ENCODE results near the gene RFPL3. TPM values are rescaled to one million over a fixed set of nuclear protein-coding genes. Genes with fewer than 3 reads are reported as not detected.

The RFPL3 gene
- total RNA-seq, 1 experiment from 2014 or later: not detected

- ChIA-PET CTCF (no interaction called here), POLR2A (ENCODE audit: unreplicated experiment) (no interaction called here)
- no peaks in the 10 kb centered on the region for H3K79me2 ChIP-seq (ENCODE audit: low read length)
- H3K27me3 ChIP-seq (ENCODE audit: low read length): peaks cover 61% of the 10 kb centered on the region
- H3K4me2 ChIP-seq (ENCODE audit: low read length): no peak overlapping the region
- no peaks in the 10 kb centered on the region for H3K36me3 ChIP-seq (ENCODE audit: low read depth, low read length)
- H2AFZ ChIP-seq (ENCODE audit: low read length): no peak overlapping the region
- H3K4me3 ChIP-seq (ENCODE audit: low read length): no peak overlapping the region
- TF ChIP-seq EZH2phosphoT487 (IDR thresholded peaks at IDR 0.05; ENCODE audit: borderline replicate concordance, low read length) (no peak), CTCF (conservative IDR thresholded peaks at IDR 0.05; ENCODE audit: low read depth, low read length) (no peak), EZH2 (IDR thresholded peaks at IDR 0.05; ENCODE audit: low read length, unreplicated experiment) (no peak)
- intact Hi-C loops (cut with micrococcal nuclease): no loop called here
- no peaks in the 10 kb centered on the region for H3K9me3 ChIP-seq (ENCODE audit: low read length)
- no peak overlapping the region for H3K9ac ChIP-seq (ENCODE audit: low read length)
- H3K4me1 ChIP-seq (ENCODE audit: insufficient read depth, low read length): no peaks in the 10 kb centered on the region
- no TSS peak for BruUV-seq (replicated peaks)
- no peak for ATAC-seq
- no peaks in the 10 kb centered on the region for H3K9me2 ChIP-seq (replicated peaks; ENCODE audit: low read length)
- H4K20me1 ChIP-seq (ENCODE audit: low read length): no peaks in the 10 kb centered on the region
- no peak overlapping the region for H3K27ac ChIP-seq (ENCODE audit: low read length)
- no peaks in the 10 kb centered on the region for H3F3A ChIP-seq (ENCODE audit: low read length, unreplicated experiment)
- no peak for DNase-seq
These were observed 16.4 kb upstream of the RFPL3 start for GRCh38 chr22:32341122-32341740.

- Histone ChIP-seq H4K20me1 (ENCODE audit: low read length) (no peaks in the 10 kb centered on the region), H3K36me3 (ENCODE audit: low read depth, low read length) (no peaks in the 10 kb centered on the region), H2AFZ (ENCODE audit: low read length) (no peak overlapping the region), H3K9me2 (replicated peaks; ENCODE audit: low read length) (no peaks in the 10 kb centered on the region), H3K9ac (ENCODE audit: low read length) (no peak overlapping the region), H3F3A (ENCODE audit: low read length, unreplicated experiment) (no peaks in the 10 kb centered on the region), H3K27me3 (ENCODE audit: low read length) (peaks cover 61% of the 10 kb centered on the region), H3K4me3 (ENCODE audit: low read length) (no peak overlapping the region), H3K4me2 (ENCODE audit: low read length) (no peak overlapping the region), H3K9me3 (ENCODE audit: low read length) (no peaks in the 10 kb centered on the region), H3K4me1 (ENCODE audit: insufficient read depth, low read length) (no peaks in the 10 kb centered on the region), H3K79me2 (ENCODE audit: low read length) (no peaks in the 10 kb centered on the region), H3K27ac (ENCODE audit: low read length) (no peak overlapping the region)
- intact Hi-C loops (cut with micrococcal nuclease): no loop called here
- ChIA-PET POLR2A (ENCODE audit: unreplicated experiment) (no interaction called here), CTCF (no interaction called here)
- TF ChIP-seq EZH2phosphoT487 (IDR thresholded peaks at IDR 0.05; ENCODE audit: borderline replicate concordance, low read length) (no peak), CTCF (conservative IDR thresholded peaks at IDR 0.05; ENCODE audit: low read depth, low read length) (no peak), EZH2 (IDR thresholded peaks at IDR 0.05; ENCODE audit: low read length, unreplicated experiment) (no peak)
- no peak for ATAC-seq
- no TSS peak for BruUV-seq (replicated peaks)
- DNase-seq: no peak
These were observed 14.7 kb upstream of the RFPL3 start for GRCh38 chr22:32342977-32343376.

DNA sequence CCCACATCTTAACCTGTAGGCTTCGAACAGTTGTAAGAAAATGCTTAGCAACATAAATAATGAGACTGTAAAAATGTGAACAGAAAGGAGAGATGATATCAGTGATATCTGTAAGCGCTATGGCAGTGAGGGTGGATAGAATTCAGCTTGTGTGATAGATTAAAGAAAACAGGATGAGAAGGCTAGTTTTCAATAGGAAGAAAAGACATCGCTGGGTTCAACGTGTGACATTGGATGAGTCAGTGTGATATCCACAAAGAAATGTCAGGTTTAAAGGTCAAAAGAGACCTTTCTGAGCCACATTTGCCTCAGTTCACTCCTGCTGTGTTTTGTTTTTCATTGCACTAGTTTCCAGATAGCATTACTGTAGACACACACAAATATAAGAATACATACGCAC, 13.7 kb upstream of the RFPL3 start:
- DNase-seq: no peak
- Histone ChIP-seq H3F3A (ENCODE audit: low read length, unreplicated experiment) (no peaks in the 10 kb centered on the region), H4K20me1 (ENCODE audit: low read length) (no peaks in the 10 kb centered on the region), H3K36me3 (ENCODE audit: low read depth, low read length) (no peaks in the 10 kb centered on the region), H3K4me3 (ENCODE audit: low read length) (no peak overlapping the region), H3K9me3 (ENCODE audit: low read length) (no peaks in the 10 kb centered on the region), H3K4me1 (ENCODE audit: insufficient read depth, low read length) (no peaks in the 10 kb centered on the region), H3K27ac (ENCODE audit: low read length) (no peak overlapping the region), H3K79me2 (ENCODE audit: low read length) (no peaks in the 10 kb centered on the region), H2AFZ (ENCODE audit: low read length) (no peak overlapping the region), H3K27me3 (ENCODE audit: low read length) (peaks cover 58% of the 10 kb centered on the region), H3K4me2 (ENCODE audit: low read length) (no peak overlapping the region), H3K9ac (ENCODE audit: low read length) (no peak overlapping the region), H3K9me2 (replicated peaks; ENCODE audit: low read length) (no peaks in the 10 kb centered on the region)
- ChIA-PET CTCF (no interaction called here), POLR2A (ENCODE audit: unreplicated experiment) (no interaction called here)
- ATAC-seq: no peak
- BruUV-seq (replicated peaks): no TSS peak
- intact Hi-C loops (cut with micrococcal nuclease): no loop called here
- TF ChIP-seq EZH2 (IDR thresholded peaks at IDR 0.05; ENCODE audit: low read length, unreplicated experiment): no peak
- no peak for TF ChIP-seq EZH2phosphoT487 (IDR thresholded peaks at IDR 0.05; ENCODE audit: borderline replicate concordance, low read length)
- no peak for TF ChIP-seq CTCF (conservative IDR thresholded peaks at IDR 0.05; ENCODE audit: low read depth, low read length)
